ENCODE data around the gene TSPAN11. TPM values are rescaled to one million over a fixed set of nuclear protein-coding genes. Genes with fewer than 3 reads are reported as not detected.

The TSPAN11 gene
- polyA plus RNA-seq, 2 of the 4 experiments (the other 2 are of a cell fraction): 0.01 to 0.06 TPM

- no peak overlapping the region for H3K27ac ChIP-seq
- FAIRE-seq (no peak), DNase-seq (ENCODE audit: low read depth in 1 of 2, low spot score in 1 of 2) (no peak), ATAC-seq (no peak)
- ChIA-PET CTCF (no interaction called here), POLR2A (no interaction called here)
- TF ChIP-seq, protein P1, sequence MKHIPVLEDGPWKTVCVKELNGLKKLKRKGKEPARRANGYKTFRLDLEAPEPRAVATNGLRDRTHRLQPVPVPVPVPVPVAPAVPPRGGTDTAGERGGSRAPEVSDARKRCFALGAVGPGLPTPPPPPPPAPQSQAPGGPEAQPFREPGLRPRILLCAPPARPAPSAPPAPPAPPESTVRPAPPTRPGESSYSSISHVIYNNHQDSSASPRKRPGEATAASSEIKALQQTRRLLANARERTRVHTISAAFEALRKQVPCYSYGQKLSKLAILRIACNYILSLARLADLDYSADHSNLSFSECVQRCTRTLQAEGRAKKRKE (CRISPR knock-in tag; IDR thresholded peaks at IDR 0.05; ENCODE audit: low read depth): no peak
- TF ChIP-seq RCOR1 (IDR thresholded peaks at IDR 0.05; ENCODE audit: low read depth, low read length): no peak
- 47% methylated on average over 3 of the region's 3 CpGs for WGBS (ENCODE audit: missing lambda C conversion rate)
- no peak overlapping the region for H3K4me2 ChIP-seq
- H3K4me1 ChIP-seq: no peaks in the 10 kb centered on the region
- no peaks in the 10 kb centered on the region for H3K9me3 ChIP-seq
- H3K4me3 ChIP-seq: no peak overlapping the region
Observed at GRCh38 chr12:31021181-31021580, 94.6 kb downstream of the TSPAN11 start.

DNA sequence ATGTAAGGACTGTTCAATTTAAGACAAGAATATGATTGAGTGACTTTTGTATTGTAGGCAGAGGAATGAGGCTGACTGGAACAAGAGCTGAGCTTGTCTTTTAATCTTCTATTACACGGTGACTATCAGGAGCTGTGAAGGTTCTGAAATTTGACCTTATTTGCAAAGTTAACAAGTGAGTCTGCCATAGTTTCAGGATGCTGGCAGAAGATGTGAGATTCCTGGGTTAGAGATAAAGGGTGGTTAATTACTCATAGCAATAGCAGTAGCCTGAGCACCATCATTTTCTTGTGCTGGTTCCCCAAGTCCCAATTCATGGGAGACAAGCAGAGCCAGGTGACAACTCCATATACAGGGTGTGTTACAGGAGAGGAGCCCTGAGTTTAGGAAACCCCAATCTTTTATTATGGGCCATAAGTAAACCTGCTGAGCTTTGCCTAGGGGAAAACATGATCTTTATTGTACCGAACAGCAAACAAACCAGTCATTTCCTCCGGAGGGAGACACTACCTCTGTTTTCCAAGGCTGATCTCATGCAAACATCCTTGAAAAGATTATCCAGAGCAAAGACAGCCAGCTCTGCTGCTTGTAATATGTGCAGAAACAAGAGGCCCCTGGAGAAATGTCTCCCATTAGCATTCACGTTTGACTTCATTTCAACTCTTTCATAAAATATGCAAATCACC is 95.4 kb downstream of the TSPAN11 start:
- TF ChIP-seq ZSCAN20 (CRISPR knock-in tag; IDR thresholded peaks at IDR 0.05) (no peak), TP53 (CRISPR knock-in tag; IDR thresholded peaks at IDR 0.05) (no peak), RARB (CRISPR knock-in tag; IDR thresholded peaks at IDR 0.05) (no peak), ZC3H11A (IDR thresholded peaks at IDR 0.05) (no peak), HOXA7 (CRISPR knock-in tag; IDR thresholded peaks at IDR 0.05) (no peak), CTCF (IDR thresholded peaks at IDR 0.05) (no peak), HMGXB4 (CRISPR knock-in tag; IDR thresholded peaks at IDR 0.05; ENCODE audit: borderline replicate concordance) (no peak), PHF8 (IDR thresholded peaks at IDR 0.05; ENCODE audit: borderline replicate concordance, low read depth) (no peak), FOSL2 (IDR thresholded peaks at IDR 0.05) (no peak), FOSL2 (CRISPR knock-in tag; IDR thresholded peaks at IDR 0.05) (no peak), EHMT2 (IDR thresholded peaks at IDR 0.05; ENCODE audit: low read depth) (no peak), USF2 (IDR thresholded peaks at IDR 0.05) (no peak)
- ChIA-PET POLR2A (no interaction called here), CTCF (interaction anchor here (1.5 kb wide), 1 partner anchor 13 kb away, joined by 4 read pairs; no protein-coding TSS in a partner anchor)
- no peak for ATAC-seq
- WGBS (ENCODE audit: missing lambda C conversion rate): 27% methylated on average over 4 of the region's 4 CpGs
- H3K4me1 ChIP-seq: no peaks in the 10 kb centered on the region
- H3K4me3 ChIP-seq: no peak overlapping the region
- no peak overlapping the region for H3K27ac ChIP-seq
- DNase-seq (ENCODE audit: low read depth in 1 of 2, low spot score in 1 of 2): no peak
- H3K9me3 ChIP-seq: no peaks in the 10 kb centered on the region
- FAIRE-seq: no peak
- no peak overlapping the region for H3K4me2 ChIP-seq

GRCh38 chr12:31023271-31023724 is 96.8 kb downstream of the TSPAN11 start:
- Histone ChIP-seq H3K4me1 (no peaks in the 10 kb centered on the region), H3K27ac (no peak overlapping the region), H3K9me3 (no peaks in the 10 kb centered on the region), H3K4me3 (no peak overlapping the region), H3K4me2 (no peak overlapping the region)
- WGBS (ENCODE audit: missing lambda C conversion rate): 63% methylated on average over 11 of the region's 11 CpGs
- DNase-seq (ENCODE audit: low read depth in 1 of 2, low spot score in 1 of 2) (no peak), FAIRE-seq (no peak), ATAC-seq (no peak)
- ChIA-PET CTCF (interaction anchor here (0.7 to 1.0 kb wide), 4 partner anchors 11 to 176 kb away, joined by 3 to 4 read pairs (median 3); no protein-coding TSS in a partner anchor), POLR2A (no interaction called here)
- TF ChIP-seq MYC (IDR thresholded peaks at IDR 0.05; ENCODE audit: borderline replicate concordance, low read length) (no peak), RAD21 (conservative IDR thresholded peaks at IDR 0.05 in 1 of 2, IDR thresholded peaks at IDR 0.05 in 1 of 2) (no peak), GATA3 (IDR thresholded peaks at IDR 0.05; ENCODE audit: borderline replicate concordance) (no peak), PBX3 (IDR thresholded peaks at IDR 0.05) (no peak), MAZ (IDR thresholded peaks at IDR 0.05; ENCODE audit: borderline replicate concordance, low read depth, low read length) (no peak), HOXB13 (CRISPR knock-in tag; IDR thresholded peaks at IDR 0.05; ENCODE audit: low read depth) (no peak), POLR2AphosphoS2 (conservative IDR thresholded peaks at IDR 0.05; ENCODE audit: low read length) (no peak), FOSB (CRISPR knock-in tag; IDR thresholded peaks at IDR 0.05) (no peak), ZSCAN20 (CRISPR knock-in tag; IDR thresholded peaks at IDR 0.05) (no peak), TFCP2L1 (CRISPR knock-in tag; IDR thresholded peaks at IDR 0.05) (no peak), JUNB (IDR thresholded peaks at IDR 0.05) (no peak), CHD4 (IDR thresholded peaks at IDR 0.05; ENCODE audit: borderline replicate concordance) (no peak), NPAS2 (CRISPR knock-in tag; IDR thresholded peaks at IDR 0.05; ENCODE audit: borderline replicate concordance) (no peak), SREBF2 (IDR thresholded peaks at IDR 0.05) (no peak), HDAC2 (IDR thresholded peaks at IDR 0.05) (no peak)

All from A549 (cell line).